ENCODE data around the gene GNB4.

Gene GNB4

DNA sequence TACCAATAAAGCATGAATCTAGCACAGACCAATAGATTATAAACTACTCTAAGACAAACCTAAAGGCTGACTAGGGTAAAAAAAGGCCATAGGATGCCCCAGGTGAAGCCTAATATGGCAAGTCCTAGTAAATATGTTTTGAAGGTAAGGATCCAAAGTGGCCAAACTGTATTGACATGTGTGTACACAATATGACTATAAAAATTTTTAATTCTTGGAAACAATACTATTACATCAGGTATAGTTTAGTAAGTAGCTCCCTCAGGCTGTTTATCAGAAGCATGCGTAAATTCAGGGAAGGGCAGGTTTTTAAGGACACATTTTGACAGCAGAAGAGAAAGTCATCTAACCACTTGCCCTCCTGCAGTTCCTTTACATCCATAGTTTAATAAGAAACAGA, 18.8 kb downstream of the GNB4 start:
- no peak for DNase-seq

DNA sequence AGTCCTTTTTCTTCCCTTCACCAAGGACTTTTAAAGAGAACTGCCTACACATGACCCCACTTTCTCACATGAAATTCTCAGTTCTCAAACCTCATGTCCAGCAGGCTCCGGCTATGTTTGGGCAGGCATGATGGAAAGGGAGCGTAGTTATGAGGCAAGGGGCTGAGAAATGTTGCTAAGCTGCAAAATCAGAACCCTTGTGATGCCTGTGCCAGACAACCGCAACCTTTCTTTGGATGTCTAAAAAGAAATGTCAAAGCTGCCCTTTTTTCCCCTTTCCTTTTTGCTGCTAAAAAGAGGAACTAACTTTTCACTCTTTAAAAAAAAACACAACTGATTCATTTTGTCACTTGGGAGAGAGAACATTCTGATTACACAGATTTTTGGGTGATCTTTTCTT, 19.2 kb downstream of the GNB4 start:
- no peak for DNase-seq

DNA sequence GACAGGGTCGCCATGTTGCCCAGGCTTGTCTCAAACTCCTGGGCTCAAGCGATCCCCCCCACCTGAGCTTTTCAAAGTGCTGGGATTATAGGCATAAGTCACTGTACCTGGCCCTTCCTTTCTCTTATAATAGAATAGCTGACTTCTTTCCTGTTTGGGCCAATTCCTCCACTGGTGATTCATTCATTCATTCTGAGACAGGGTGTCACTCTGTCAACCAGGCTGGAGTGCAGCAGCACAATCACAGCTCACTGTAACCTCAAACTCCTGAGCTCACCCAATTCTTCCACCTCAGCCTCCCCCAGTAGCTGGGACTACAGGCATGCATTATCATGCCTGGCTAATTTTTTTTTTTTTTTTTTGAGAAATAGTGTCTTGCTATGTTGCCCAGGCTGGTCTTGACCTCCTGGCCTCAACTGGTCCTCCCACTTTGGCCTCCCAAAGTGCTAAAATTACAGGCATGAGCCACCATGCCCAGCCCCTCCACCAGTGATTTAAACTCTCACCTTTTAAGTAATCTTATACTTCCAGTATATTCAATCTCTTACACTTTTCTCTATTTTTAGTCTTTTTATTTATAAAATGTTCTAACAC, 20.9 kb downstream of the GNB4 start:
- no peak for DNase-seq

DNA sequence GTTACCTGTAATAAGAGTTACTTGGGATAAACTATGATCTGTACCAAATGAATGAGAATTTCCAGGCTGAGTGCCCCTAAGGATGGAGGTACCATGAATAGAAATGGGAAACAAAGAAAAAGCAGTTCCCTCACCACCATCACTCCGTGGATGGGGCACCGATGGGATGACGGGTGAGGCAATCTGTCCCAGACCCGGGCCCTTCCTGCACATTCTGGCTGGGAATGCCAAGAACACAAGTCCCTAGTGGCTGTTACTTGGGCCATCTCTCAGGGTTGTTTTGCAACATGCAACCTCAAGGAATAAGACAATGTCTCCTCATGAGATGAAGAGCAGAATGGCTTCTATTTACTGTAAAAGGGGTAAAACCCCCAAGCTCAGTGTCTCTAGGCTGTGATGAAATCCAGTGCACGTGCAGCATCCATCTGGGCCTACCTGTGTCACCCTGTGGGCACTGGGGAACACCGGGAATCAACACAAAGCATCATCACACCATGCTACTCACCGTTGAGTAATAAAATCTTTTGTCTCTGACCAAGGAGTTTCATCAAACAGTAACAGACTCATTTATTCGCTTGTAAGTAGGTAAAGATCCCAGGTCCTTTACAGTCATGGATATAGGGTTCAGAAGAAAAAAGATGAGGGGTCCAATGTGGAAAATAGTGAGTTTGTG, 22.3 kb downstream of the GNB4 start:
- no peak for DNase-seq

DNA sequence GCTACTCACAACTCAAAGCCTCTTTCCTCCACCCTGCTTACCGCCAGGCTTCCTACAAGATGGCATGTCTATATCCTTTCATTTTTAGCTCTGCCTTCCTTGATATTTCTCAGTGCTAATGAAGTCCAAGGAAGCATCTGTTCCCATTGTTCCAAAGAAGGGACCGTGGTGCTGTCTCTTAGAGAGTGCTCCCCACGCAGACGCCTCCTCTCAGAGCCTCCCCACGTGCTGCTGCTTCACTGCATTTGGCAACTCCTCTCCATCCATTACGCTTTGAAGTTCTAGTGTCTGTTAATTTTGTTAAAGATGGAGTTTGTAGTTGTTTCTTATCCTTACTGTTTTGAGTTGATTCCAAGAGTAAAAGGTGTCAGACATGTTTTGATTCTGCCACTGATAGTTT, 26.2 kb downstream of the GNB4 start:
- no peak for DNase-seq

DNA sequence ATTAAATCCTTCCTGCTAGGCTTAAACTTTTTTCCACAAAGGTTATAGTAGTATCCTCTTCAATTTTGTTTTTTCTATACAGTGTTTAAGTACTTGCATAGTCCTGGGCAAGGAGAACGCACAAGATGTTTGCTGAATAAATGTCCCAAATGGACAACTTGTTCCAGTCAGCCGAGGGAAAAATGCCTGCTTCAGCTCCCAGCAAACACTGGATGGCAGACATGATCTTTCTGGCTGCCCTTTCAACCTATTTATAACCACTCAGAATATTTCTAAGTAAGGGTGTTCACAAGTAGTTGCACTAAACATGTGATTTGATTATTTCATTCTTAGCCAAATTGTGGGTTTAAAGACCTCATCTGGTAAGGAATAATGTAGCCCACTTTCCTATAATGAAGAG, 29.8 kb downstream of the GNB4 start:
- no peak for DNase-seq

DNA sequence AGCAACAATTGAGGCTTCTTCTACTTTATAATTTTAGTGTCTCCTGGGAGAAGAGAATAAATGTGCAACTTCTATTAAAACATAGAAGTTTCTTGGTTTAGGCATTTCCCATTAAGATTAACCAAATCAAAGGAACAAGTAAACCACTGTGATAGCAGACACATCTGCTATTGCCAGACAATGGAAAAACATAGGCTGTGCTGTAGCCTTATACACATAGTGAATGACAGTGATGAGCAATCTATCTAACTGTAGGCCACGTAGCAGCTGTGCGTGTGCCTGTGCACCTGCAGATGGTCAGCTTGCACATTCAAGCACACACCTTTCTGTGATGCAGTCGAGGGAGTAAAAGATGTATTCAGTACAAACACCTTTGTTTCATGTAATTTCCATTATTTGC, 32.7 kb downstream of the GNB4 start:
- DNase-seq: no peak

DNA sequence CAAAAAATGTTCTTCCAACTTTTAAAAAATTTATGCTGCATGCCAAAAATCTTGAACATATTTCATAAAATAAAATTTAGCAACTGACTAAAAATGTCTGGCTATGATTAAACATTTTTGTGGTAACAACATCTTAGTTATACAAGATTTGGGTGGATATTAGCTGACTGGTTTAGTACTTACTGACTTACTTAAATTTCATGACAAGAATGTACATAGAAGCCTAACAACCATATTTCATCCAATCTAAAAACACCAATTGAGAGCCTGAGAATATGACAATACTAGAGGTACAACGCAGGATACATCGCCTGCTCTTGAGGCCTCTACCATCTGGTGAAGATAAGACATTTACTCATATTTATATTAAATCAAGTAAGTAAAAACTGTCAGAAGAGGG, 34.6 kb downstream of the GNB4 start:
- no peak for DNase-seq

DNA sequence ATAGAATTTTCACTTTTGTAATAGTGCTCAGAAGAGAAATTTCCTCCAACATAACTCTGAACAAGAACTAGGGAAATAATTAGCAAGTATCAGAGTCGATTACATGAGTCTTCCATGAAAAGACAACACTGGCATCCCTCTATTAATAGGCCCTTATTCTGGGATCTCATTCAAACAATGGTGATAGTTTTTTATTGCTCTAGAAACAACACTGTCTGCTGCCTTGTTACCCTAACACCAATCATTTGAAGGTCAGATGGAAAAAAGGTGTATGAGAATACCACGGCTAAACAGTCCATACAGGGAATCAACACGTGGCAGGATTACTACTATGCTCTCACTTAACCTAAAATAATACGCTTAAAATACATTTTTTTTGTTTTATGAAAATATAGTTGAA, 35.9 kb downstream of the GNB4 start:
- no peak for DNase-seq

DNA sequence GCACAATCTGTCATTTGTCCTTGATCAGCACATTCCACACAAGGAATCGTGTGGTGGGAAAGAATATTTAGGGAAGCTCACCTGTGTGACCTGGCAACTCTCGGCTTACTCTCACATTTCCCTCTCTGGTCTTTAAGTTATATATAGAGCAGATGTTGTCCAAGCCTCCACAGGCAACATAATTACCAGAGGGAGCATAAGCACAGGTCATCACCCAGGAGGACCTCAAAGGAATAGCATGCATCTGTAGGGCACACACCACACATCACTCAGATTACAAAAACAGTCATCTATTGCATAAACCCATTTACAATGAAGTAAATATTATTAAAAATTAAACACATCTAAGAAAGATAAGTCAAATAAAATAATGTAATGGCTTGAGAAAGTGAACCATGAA, 36.5 kb downstream of the GNB4 start:
- no peak for DNase-seq

DNA sequence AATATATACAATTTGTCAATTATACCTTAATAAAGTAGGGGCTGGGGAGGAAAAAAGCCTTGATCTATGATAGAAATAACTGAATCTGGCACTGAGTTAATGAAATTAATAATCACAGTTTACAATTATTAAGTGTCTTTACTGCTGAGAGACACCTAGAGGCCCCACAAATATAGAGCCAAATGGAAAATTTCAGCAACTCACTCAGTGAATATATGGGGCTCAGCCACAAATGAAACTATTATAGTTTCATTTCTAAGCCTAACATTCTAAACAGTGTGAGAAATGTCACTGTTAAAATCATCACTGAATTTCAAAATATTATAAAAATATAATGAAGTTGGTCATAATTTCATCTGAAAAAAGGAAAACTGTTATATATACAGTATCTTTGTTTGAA, 40.3 kb downstream of the GNB4 start:
- no peak for DNase-seq

DNA sequence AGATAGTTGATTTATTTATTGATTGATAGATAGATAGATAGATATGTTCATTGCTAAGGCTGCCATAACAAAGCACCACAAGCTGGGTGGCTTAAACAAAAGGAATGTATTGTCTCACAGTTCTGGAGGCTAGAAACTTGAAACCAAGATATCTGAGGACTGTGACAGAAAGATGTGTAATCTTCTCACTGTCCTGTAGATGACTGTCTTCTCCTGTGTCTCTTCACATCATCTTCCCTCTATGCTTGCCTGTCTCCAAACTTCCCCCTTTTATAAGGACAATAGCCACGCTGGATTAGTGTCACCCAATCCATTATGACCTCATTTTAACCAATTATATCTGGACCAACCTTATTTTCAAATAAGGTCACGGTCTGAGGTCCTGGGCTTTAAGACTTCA, 40.9 kb downstream of the GNB4 start:
- DNase-seq: no peak

DNA sequence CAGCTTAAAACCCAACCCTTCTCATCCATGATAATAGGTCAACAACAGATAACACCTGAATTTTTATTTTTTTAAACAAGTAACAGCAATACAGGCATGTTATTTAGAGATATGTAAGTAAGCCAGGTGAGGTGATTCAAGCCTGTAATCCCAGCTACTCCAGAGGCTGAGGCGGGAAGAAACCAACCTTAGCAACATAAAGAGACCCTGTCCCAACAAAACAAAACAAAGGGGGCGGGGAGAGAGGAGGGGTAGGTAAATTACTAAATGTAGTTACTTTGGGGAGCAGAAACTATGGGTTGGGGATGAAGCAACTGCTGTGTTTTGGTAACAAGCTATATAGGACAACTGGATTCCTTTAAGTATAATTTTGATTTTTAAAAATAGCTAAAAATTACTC, 47.0 kb downstream of the GNB4 start:
- DNase-seq: no peak

DNA sequence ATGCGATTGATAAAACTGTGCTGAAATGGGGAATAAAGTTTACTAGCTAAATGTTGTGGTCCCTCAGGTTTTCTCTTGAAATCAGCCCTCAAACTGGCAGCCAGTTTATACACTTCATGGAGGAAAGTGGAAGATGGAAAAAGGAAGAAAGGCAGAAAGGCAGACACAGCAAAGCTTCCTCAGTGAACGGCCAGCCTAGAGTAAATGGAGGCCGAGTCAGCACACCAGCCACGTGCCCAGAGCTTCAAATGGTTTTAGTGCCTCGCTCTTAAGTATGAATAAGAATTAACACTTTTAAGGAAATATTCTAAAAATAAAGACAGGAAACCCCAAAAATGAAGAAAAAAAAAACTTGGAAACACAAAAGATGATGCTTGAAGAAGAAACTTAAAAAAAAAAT, 48.3 kb downstream of the GNB4 start:
- no peak for DNase-seq

DNA sequence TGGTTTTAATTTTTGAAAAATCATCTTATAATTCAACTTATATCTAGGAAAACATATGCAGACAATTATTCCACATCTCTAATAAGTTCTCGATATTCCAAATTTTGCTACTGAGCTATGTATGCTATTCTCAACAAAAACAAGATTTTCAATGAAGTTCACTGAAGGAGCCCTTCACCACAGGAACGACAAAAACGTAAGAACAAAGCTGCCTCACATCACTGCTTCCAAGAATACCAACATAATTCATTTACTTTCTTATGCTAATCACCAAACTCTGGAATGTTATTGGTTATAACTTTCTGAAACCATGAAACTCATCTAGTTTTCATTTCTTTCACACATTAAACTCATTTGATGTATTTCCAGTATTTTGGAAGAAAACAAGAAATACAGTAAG, 49.7 kb downstream of the GNB4 start:
- no peak for DNase-seq

DNA sequence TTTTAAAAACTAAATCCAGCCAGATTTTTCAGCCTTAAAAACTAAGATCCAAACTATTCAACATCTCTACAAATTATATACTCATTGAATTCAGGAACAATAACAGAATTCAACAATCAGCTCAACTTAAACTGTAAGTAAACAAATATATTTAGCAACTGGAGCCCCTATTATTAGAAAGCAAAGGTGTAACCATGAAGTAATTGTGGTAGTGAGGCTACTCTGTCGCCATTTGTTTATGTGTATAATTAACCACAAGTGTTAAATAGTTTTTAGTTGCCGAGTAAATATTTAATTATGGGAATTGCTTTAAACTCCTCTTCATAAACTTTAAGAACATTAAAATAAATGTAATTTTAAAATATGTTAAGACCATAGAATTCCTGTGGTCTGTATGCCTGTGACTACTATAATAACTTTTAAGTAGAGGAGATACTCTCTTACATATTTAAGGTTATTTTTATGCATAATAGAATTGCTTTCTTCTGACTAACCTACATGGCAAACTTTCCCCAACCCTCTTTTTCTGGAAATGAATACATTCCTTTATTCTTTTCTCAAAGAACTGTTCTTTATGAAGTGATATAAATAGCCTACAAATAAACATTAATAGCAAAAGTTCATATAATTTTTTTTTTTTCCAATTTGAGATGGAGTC, 52.6 kb downstream of the GNB4 start:
- DNase-seq: no peak

DNA sequence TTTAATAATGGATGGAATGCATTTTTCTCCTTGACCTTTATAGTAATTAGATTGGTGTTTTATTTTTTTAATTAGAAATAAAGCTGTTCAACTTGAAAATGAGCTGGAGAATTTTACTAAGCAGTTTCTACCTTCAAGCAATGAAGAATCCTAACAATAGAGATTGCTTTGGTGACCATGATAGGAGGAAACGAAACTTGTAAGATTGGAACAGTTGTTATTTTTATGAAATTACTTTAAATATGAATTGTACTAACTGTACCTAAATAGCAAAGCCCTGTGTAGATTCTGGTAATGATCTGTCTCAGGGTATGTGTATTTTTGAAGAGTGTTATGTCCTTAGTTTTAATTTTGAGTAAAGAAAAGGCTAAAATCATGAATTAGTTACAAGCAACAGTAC, 59.4 kb downstream of the GNB4 start:
- no peak for DNase-seq

DNA sequence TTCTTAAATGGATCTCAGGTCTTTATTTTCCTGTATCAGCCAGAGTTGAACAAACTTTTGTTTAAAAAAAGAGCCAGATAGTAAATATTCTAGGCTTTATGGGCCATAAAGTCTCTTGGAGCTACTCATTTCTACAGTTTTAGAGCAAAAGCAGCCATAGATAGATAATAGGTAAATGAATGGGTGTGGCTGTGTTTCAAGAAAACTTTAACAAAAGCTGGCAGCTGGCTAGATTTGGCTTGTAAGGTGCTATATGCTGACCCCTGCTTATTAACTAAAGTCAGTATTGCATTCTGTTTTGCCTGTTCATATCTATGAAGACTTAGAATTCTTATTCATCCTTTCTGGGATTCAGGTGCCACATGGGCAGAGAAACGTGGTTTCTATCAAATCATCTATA, 74.8 kb downstream of the GNB4 start:
- no peak for DNase-seq

DNA sequence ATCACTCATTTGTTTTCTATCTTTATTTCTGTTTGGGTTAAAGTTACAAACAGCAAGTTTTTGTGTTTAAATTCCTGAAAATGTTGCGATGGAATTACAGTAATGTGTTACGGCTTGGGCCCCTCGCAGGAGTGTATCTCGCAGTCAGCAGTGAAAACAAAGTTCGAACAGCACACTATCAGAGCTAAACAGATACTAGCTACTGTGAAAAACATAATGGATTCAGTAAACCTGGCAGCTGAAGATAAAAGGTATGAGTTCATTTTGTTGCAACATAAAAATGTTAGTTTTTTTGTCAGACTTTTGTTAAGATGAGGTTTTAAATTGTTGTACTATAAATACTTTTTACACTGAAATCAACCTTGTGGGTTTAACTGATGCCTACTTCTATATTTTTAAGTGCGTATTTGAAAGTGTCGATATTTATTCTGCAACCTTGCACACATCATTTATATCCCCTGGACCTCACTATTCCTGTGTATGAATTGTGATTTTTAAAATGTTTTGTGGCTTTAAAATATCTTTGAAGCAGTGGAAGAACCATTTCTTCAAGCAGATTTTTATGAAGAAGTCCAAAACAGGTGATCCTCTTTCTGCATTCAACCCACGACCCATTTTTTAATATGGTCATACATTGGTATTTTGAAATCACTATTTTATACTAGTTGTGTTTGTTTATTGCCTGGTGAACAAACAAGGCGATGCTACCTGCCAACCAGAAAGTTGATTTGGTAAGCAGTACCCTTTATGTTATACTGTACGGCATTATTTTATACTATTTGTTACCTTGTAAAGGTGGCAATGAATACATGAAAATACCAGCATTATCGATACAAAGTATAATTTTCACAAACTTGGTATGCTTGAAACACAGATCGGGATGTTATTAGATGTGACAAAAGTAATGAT, 75.9 kb downstream of the GNB4 start:
- DNase-seq: no peak

DNA sequence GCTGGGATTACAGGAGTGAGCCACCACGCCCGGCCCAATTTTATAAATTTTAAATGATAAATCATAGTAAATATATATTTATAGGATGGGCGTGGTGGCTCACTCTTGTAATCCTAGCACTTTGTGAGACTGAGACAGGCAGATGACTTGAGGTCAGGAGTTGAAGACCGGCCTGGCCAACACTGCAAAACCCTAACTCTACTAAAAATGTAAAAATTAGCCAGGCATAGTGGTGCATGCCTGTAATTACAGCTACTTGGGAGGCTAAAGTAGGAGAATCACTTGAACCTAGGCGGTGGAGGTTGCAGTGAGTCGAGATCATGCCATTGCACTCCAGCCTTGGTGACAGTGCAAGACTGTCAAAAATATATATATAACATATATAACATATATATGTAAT, 77.3 kb downstream of the GNB4 start:
- no peak for DNase-seq

DNA sequence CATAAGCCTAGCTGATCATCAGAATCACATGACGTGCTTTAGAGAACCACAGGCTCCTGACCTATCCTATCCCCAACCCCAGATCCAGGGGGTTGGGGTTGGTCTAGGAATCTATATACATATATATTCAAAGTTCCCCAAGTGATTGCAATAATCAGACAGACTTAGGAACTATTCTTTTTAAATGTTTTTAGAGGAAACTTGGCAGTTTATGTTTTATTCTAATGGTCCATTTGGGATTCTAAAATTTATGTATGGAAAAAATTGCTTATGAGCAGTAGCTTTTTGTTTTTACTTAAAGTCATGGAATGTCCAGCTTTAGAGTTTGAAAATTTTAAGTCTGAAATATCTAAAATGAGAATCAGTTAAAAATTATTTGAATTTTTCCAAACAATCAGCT, 81.6 kb downstream of the GNB4 start:
- DNase-seq: no peak

DNA sequence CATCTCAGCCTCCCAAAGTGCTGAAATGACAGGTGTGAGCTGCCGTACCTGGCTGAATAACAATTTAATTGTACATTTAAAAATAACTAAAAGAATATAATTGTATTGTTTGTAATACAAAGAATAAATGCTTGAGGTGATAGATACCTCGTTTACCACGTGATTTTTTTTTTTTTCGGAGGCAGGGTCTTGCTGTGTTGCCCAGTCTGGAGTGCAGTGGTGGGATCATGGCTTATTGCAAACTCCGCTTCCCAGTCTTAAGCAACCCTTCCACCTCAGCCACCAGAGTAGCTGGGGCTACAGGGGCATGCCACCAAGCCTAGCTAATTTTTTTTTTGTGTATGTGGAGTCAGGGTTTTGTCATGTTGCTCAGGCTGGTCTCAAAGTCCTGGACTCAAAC, 87.9 kb downstream of the GNB4 start:
- DNase-seq: no peak

DNA sequence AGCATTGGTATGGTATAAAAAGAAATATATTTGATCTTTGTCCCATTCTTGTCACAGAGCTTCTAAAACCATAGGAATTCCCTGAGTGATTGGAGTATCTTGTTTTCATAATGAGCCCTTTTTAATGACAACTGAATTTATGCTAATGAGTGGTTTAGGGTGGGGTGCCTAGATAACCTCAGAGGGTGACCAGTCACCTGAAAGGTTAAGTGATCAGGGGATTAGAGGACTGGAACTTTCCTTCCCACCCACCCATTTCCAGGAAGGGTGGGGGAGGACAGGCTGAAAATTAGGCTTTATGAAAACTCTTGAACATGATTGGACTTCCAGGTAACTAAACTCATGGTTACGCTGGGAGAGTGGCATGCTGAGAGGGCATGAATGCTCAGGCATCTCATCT, 95.3 kb downstream of the GNB4 start:
- DNase-seq: no peak
